SK-N-SH treated with all-trans-retinoic acid at 6 μM for 48 hours (cell line): ENCODE data around the gene PCDHA13.

Experiments used
- ARNTL ChIP-seq: fragments of 450-650 bp; formaldehyde crosslinking; IDR thresholded peaks from 2 replicates; pipeline ENCODE4 v1.5.0; 2020; ENCODE audit warnings: low read depth, mild to moderate bottlenecking, moderate library complexity, borderline replicate concordance
- CREB5 ChIP-seq: fragments of 250-450 bp; sonication (Bioruptor Pico); IDR thresholded peaks from 2 replicates; pipeline ENCODE4 v1.5.1; 2020; ENCODE audit warnings: low read depth, mild to moderate bottlenecking, moderate library complexity
- ZFP30 ChIP-seq: fragments of 450-650 bp; formaldehyde crosslinking; IDR thresholded peaks from 2 replicates; pipeline ENCODE4 v1.5.0; 2022; ENCODE audit warnings: mild to moderate bottlenecking, moderate library complexity
- ZNF565 ChIP-seq: fragments of 450-650 bp; formaldehyde crosslinking; conservative IDR thresholded peaks from 2 replicates; pipeline ENCODE4 v1.5.0; 2020; ENCODE audit warnings: low read depth, mild to moderate bottlenecking, moderate library complexity

DNA sequence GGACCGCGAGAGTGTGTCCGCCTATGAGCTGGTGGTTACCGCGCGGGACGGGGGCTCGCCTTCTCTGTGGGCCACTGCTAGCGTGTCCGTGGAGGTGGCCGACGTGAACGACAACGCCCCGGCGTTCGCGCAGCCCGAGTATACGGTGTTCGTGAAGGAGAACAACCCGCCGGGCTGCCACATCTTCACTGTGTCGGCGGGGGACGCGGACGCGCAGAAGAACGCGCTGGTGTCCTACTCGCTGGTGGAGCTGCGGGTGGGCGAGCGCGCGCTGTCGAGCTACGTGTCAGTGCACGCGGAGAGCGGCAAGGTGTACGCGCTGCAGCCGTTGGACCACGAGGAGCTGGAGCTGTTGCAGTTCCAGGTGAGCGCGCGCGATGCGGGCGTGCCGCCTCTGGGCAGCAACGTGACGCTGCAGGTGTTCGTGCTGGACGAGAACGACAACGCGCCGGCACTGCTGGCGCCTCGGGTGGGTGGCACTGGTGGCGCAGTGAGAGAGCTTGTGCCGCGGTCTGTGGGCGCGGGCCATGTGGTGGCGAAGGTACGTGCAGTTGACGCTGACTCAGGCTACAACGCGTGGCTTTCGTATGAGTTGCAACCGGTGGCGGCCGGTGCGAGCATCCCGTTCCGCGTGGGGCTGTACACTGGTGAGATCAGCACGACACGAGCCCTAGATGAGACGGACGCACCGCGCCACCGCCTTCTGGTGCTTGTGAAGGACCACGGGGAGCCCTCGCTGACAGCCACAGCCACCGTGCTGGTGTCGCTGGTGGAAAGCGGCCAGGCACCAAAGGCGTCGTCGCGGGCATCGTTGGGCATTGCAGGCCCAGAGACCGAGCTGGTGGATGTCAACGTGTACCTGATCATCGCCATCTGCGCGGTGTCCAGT is 46.1 kb upstream of the PCDHA13 start:
- TF ChIP-seq ZFP30 (CRISPR knock-in tag), result no peak
- no peak for TF ChIP-seq ZNF565 (CRISPR knock-in tag)
- TF ChIP-seq ARNTL (CRISPR knock-in tag), result no peak
- TF ChIP-seq CREB5 (CRISPR knock-in tag), result no peak
